A673 (cell line): ENCODE measurements around the gene GM2A.

Source experiments
- CTCF ChIP-seq: fragments of 300-800, 200-600 bp; sonication (generic); conservative IDR thresholded peaks from 2 replicates; pipeline ENCODE4 v1.5.1; 2017; ENCODE audit warnings: low read depth, mild to moderate bottlenecking, antibody characterized with exemption, low read length, moderate library complexity, mixed read lengths
- EZH2 ChIP-seq: fragments of 200-600 bp; sonication (generic); IDR thresholded peaks from 2 replicates; pipeline ENCODE4 v1.6.1; 2017; ENCODE audit warnings: borderline replicate concordance, low read depth, mild to moderate bottlenecking, mixed read lengths, antibody characterized with exemption, low read length; ENCODE audit not compliant: poor library complexity, severe bottlenecking

GRCh38 chr5:151250346-151251000, 2.5 kb upstream of the GM2A start:
- TF ChIP-seq EZH2 (no peak), CTCF (no peak)
